GM19240 (cell line): ENCODE results near the gene HMGCR.

Source experiments
- DNase-seq: peaks from one replicate; pipeline ENCODE4 v3.0.0; 2011; ENCODE audit warnings: low spot score; ENCODE audit not compliant: insufficient read length

HMGCR gene

DNA sequence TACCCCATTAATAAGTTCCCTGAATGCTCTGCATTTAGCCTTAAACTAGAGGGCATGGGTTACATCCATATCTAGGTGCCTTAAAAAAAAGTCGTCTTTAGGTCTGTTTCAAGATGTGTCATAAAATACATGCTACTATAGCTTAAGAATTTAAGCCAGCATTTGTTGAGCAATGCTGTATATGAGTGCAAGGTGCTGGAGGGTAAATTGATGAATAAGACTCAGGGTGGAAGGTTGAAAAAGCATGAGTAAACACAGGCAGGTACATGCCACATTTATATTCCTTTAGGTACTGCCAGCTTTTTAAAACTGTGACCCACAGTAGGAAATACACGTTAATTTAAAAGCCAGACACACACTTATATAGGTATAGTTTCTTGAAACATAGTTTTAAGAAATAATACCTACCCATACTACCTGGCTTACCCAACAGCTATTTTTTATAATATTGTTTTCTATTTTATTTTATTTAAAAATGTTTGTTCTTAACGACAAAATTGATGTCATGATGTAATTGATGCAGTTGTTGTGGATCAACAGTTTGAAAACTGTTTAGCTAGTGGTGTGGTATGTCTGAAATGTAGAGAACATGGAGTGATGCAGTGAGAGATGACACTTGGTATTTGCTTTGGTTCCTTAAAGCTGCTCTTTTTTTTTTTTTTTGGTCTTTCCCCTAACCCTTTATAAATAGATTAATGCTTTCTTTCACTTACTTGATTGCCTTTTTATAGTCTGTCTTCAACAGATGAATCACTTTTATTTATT lies 3.9 kb downstream of the HMGCR start:
- DNase-seq: no peak

DNA sequence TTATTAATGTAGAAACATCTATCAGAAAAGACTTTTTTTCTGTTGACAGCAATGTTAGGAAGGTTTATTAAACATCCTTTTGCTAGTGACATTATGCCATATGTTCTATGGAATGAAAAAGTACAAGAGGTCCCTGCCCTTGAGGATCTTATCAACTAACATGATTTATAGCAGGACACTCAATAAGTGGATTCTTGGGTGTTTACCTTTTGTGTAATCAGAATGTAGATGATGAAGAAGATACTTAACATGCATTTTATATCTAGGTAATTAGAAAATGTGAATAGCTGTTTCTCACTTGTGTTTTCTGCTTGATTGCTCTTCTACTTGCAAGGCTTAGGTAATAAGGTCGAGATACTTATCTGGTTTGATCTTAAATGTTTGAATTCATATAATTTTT lies 4.9 kb downstream of the HMGCR start:
- DNase-seq: no peak

GRCh38 chr5:75342836-75343235 lies 5.8 kb downstream of the HMGCR start:
- DNase-seq: no peak

GRCh38 chr5:75348241-75348640 lies 11.2 kb downstream of the HMGCR start:
- DNase-seq: no peak

DNA sequence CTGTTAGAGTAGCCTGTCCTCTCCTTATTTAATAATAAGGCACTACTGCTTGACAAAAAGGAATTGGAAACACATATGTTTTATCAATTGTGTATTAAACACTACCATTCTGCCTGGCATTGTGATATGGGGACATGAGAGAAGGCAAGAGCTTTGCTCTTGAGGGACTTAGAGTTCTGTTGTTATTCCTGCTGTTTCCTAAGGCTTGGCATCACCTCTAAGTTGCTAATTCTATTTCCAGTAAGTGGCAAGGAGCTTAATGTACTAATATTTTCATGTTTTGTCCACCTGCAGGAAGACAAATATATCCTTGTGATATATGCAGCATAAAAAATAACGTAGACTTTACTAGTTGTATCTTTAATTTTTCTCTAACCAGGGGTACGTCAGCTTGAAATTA lies 12.6 kb downstream of the HMGCR start:
- no peak for DNase-seq

- DNase-seq: no peak
Observed at GRCh38 chr5:75351139-75351926, 14.3 kb downstream of the HMGCR start.

GRCh38 chr5:75355236-75355635 lies 18.2 kb downstream of the HMGCR start:
- no peak for DNase-seq

DNA sequence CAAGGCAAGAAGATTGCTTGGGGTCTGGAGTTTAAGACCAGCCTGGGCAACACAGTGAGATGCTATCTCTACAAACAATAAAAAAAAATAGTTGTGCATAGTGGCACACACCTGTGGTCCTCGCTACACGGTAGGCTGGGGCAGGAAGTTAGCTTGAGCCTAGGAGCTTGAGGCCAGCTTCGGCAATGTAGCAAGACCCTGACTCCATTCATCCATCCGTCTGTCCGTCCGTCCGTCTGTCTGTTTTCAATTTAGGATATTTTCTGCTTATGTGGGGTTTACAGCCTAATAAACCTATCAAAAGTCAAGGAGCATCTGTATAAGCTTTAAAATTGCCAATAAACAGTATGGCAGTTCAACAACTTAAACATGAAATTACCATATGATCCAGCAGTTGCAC lies 19.7 kb downstream of the HMGCR start:
- DNase-seq: no peak

- DNase-seq: no peak
Observed at GRCh38 chr5:75358117-75358516, 21.1 kb downstream of the HMGCR start.

DNA sequence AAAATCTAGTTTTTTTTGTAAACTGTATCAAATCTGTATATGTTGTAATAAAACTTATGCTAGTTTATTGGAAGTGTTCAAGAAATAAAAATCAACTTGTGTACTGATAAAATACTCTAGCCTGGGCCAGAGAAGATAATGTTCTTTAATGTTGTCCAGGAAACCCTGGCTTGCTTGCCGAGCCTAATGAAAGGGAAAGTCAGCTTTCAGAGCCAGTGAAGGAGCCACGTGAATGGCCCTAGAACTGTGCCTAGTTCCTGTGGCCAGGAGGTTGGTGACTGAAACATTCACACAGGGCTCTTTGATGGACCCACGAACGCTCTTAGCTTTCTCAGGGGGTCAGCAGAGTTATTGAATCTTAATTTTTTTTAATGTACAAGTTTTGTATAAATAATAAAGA lies 24.3 kb downstream of the HMGCR start:
- no peak for DNase-seq

- DNase-seq: no peak
Observed at GRCh38 chr5:75362474-75362975, 25.5 kb downstream of the HMGCR start.

DNA sequence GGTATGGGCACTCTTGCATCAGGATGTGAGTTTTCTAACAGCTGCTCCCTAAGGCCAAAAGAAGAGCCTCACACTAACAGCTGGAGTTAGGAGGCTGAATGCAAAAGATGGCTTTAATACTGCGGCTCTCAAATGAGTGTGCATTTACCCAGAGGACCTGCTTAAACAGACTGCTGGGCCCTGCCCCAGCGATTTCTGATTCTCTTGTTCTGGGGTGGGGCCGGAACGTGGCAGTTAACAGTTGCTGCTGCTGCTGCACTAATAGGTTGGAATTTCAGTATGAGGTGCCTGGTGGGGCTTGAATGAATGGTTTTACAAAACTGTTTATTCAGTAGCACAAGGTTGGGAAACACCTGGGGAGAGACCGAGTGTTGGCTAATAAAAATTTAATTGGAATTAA lies 26.1 kb downstream of the HMGCR start:
- DNase-seq: no peak

DNA sequence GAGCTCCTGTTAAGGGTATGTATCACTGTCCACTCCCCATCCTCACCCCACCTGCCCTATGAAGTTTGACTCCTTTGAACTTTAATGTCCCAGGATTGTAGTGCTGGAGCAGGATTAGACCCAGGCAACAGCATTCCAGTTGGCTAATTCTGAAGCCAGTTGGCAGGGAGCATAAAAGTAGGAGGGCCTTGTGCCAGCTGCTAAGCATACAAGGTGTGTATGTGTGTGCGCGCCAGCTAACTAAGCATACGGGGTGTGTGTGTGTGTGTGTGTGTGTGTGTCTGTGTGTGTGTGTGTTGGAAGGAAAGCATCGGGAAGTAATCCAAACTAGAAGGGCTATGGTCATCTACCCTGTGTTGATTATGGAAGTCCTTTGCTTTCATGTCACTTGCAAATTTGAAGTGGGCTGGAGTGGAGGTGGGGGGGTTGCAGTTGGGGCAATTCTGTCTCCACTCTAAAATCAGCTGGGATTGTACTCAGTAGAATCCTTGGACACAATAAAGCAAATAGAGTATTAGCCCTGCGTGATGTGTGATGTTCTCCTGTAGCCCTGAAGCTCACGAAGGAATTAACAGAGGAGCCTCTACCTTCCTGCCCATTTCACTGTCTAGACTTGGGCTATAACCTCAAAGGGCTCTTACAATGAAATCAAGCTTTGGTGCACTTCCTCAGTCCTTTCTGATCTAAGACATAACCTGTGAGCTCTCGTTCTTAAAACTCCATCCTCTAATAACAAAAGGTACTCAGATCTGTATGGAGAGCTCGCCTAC lies 26.9 kb downstream of the HMGCR start:
- DNase-seq: no peak

GRCh38 chr5:75364571-75365280 lies 27.7 kb downstream of the HMGCR start:
- no peak for DNase-seq

DNA sequence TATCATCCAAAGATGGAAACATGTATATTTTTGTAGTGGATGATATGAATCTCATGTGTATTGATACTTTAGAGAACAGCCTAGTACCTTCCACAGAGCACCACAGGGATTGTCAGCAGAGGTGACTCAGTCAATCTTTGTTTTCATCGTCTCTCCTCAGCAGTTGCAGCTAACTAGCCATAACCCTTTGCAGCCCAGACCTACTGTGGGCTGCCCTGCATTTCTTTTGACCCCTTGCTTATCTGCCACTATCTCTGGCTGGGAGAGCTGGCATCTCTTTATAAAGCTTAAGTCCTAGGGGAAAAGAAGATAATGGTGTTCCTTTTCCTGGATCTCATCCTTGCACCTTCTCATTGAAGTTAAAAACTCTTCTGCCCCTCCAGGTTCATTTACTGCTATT lies 28.7 kb downstream of the HMGCR start:
- DNase-seq: no peak

DNA sequence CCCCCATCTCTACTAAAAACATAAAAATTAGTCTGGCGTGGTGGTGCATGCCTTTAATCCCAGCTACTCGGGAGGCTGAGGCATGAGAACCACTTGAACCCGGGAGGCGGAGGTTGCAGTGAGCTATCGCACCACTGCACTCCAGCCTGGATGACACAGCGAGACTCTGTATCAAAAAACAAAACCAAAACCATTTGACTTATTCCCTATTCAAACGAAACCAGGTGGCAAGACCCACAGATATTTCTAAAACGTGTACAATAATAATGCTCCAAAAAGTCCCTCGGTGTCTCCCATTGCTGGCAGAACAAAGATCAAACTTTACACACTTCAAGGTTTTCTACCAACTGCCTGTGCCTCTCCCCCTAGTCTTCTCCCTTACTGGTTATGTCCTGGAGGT lies 29.8 kb downstream of the HMGCR start:
- DNase-seq: peak; percentile 15

- no peak for DNase-seq
Observed at GRCh38 chr5:75367401-75367800, 30.4 kb downstream of the HMGCR start.

DNA sequence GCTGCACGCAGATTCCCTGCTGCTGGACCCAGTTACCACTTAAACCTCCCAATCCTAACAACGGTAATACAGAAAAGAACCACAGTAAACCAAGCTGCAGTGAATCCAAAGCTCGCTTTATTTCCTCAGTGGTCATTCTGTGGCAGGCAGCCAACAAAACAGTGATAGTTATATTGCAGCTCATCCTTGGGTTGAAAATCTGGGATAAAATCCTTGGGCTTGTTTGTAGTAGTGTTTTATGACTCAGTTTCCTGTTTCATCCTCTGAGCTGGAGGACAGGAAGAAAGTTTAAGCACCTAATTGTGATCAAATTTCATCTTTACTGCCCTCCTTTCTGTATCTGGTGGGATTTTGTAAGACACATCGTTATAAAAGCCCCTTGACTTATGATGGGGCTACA lies 31.4 kb downstream of the HMGCR start:
- no peak for DNase-seq

GRCh38 chr5:75373862-75374261 lies 36.8 kb downstream of the HMGCR start:
- DNase-seq: no peak

DNA sequence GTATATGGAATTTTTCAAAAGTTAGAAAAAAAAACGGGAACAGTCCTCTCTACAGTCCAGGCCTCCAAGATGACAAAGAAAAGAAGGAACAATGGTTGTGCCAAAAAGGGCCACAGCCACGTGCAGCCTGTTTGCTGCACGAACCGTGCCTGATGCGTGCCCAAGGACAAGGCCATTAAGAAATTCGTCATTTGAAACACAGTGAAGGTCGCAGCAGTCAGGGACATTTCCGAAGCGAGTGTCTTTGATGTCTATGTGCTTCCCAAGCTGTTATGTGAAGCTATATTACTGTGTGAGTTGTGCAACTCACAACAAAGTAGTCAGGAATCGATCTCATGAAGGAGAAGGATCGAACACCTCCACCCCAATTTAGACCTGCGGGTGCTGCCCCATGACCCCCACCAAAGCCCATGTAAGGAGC lies 37.4 kb downstream of the HMGCR start:
- DNase-seq: no peak

GRCh38 chr5:75375414-75375813 lies 38.4 kb downstream of the HMGCR start:
- no peak for DNase-seq
